Stimulated activated CD8-positive, alpha-beta memory T cell treated with anti-CD3 and anti-CD28 coated beads, Interleukin-15, amount 100 ng/mL, for 1 hour (primary cell): ENCODE data around the gene RSPO4.
"Not testable (repeated sequence)": the region's sequence is repeated elsewhere in the genome, so short reads cannot be mapped to it uniquely, and the experiment has no call there.

Experiments
- DNase-seq: peaks from one replicate; pipeline ENCODE4 v3.0.0-alpha.2; 2020; ENCODE audit warnings: low read depth

The RSPO4 gene

GRCh38 chr20:1001911-1002681, at the start of gene RSPO4:
Gene RSPO4, minus strand, starts transcription at chr20:1002311. Its CDS starts 147 bp downstream, at chr20:1002164.
- DNase-seq: no peak

- DNase-seq: no peak
Observed at GRCh38 chr20:1050440-1050839, 48.3 kb upstream of the RSPO4 start.

- no peak for DNase-seq
Observed at GRCh38 chr20:1045860-1046418, 43.8 kb upstream of the RSPO4 start.

- no peak for DNase-seq
Observed at GRCh38 chr20:1041845-1042390, 39.8 kb upstream of the RSPO4 start.

- no peak for DNase-seq
Observed at GRCh38 chr20:1038205-1038604, 36.1 kb upstream of the RSPO4 start.

GRCh38 chr20:1037039-1037438, 34.9 kb upstream of the RSPO4 start:
- DNase-seq: no peak

- DNase-seq: no peak
Observed at GRCh38 chr20:1035466-1035865, 33.4 kb upstream of the RSPO4 start.

GRCh38 chr20:1034415-1034789, 32.3 kb upstream of the RSPO4 start:
- DNase-seq: no peak

- DNase-seq: no peak
Observed at GRCh38 chr20:1033751-1034414, 31.8 kb upstream of the RSPO4 start.

- DNase-seq: no peak
Observed at GRCh38 chr20:1029980-1030379, 27.9 kb upstream of the RSPO4 start.

- DNase-seq: not testable (repeated sequence)
Observed at GRCh38 chr20:1026214-1026613, 24.1 kb upstream of the RSPO4 start.

- DNase-seq: no peak
Observed at GRCh38 chr20:1022871-1023270, 20.8 kb upstream of the RSPO4 start.

GRCh38 chr20:1020614-1021013, 18.5 kb upstream of the RSPO4 start:
- no peak for DNase-seq

- no peak for DNase-seq
Observed at GRCh38 chr20:1019344-1019743, 17.2 kb upstream of the RSPO4 start.

GRCh38 chr20:1017677-1018076, 15.6 kb upstream of the RSPO4 start:
- no peak for DNase-seq

- no peak for DNase-seq
Observed at GRCh38 chr20:1015181-1015580, 13.1 kb upstream of the RSPO4 start.

- DNase-seq: no peak
Observed at GRCh38 chr20:1014471-1014870, 12.4 kb upstream of the RSPO4 start.

GRCh38 chr20:1013566-1014340, 11.6 kb upstream of the RSPO4 start:
- DNase-seq: no peak

GRCh38 chr20:1012359-1013168, 10.5 kb upstream of the RSPO4 start:
- DNase-seq: no peak

GRCh38 chr20:1010659-1011058, 8.5 kb upstream of the RSPO4 start:
- DNase-seq: no peak

GRCh38 chr20:1005452-1006027, 3.4 kb upstream of the RSPO4 start:
- DNase-seq: no peak
